GM04503 (cell line): ENCODE results near the gene EXD3.

Source experiments
- DNase-seq: peaks from one replicate; pipeline ENCODE4 v3.0.0-alpha.2; 2012; ENCODE audit warnings: low read depth

EXD3 gene

DNA sequence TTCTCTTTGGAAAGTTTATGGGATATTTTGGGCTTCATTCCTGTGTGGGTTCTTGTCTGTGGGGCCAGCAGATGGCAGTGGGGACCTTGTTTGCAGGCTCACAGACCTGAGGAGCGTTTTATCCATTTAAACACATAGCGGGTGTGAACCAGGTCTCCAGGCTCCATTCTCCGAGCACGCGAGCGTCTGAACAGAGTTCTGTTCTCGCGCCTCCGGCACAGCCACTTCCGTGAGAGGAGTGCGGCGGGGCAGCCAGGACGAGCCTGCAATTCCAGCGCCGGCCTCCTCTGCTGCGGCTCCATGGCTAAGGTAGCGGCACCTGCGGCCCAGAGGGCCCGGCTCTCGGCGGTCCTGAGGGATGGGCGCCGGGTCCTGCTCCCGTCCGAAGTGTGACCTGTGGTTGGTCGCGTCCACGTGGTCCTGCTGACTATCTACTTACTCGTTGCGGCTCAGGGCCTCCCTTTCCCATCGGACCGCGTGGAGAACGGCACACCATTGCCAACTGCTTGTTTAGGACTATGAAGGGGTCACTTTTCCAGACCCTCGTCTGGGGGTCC lies 128.2 kb downstream of the EXD3 start:
- no peak for DNase-seq

DNA sequence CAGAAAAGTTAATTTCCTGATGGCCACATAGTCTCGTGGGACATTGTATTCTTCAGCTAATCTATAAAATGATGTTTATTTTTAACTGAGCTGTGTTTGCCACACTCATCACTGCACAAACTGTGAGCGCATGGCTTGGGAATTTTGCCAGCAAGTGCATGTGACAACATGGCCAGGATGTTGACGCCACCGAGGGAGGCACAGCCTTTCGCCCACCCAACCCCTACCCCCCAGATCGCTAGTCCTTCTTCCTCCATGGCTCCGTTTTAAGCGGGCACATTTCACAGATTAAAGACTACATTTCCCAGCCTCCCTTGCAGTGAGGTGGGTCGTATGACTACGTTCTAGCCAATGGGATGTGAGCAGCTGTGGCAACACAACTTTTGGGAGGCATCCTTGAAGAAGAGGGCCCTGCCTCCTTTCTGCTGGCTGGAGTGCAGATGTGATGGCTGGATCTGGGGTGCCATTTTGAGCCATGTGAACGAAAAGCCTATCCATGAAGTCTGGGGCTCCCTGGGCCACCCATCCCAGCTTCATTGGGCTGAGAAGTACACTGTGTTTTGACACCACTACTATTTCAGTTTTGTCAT lies 128.8 kb downstream of the EXD3 start:
- no peak for DNase-seq

DNA sequence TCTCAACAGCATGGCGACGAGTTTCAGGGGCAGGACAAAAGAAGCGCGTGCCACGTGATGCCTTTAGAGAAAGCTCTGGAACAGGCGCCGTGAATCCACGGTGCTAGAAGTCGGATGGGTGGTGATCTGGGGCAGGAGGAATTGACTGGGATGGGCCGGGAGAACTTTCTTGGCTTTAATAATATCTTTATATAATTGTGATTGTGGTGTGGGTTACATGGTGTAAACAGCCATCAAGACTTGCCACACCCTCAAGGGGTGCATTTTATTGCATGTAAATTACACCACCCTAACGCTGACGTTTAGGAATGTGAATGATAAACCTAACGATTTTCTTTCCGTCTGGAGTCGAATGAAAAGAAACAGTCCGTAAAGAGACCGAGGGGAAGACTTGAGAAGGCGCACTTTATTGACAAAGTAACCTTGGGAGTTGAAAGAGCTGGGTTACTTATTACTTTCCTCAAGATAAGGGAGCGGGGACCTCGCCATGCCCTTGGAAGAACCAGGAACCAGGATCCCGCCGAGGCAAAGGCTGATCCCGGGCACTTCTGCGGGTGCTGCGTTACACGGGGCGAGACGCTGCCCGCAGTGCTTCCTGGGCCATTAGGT lies 129.4 kb downstream of the EXD3 start:
- no peak for DNase-seq

DNA sequence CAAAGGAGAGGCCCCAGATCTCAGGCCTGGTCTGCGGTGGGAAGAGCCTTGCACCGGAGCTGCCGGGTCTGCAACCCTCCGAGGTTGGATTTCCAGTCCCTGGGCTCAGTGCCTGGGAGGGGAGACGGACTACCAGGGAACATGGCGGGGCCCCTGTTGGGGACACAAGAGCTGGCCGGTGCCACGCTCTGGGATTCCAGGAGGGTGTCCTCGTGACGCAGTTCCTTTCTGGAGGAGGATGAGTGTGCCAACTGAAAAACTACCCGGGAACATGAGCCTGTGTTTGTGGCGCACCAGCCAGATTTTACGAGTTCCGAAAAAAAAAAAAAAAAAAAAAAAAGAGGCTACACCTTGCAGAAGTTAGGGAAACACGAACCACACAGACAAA lies 129.9 kb downstream of the EXD3 start:
- no peak for DNase-seq

DNA sequence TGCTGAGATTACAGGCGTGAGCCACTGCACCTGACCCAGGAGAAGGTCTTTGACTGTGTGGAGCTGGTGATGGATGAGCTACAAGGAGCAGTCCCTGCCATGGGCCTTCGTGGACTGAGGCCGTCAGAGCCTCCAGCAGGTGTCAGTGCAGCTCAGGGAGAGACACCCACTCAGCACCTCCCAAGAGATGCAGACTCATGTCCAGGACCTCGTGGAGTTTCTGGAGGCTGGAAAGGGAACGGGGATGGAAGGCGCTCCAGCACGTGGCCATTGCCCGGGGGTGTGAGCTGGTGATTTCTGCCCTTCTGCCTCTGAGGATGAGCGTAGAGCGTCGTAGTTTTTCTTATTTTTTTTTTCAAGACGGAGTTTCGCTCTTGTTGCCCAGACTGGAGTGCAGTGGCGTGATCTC lies 136.0 kb downstream of the EXD3 start:
- DNase-seq = no peak

DNA sequence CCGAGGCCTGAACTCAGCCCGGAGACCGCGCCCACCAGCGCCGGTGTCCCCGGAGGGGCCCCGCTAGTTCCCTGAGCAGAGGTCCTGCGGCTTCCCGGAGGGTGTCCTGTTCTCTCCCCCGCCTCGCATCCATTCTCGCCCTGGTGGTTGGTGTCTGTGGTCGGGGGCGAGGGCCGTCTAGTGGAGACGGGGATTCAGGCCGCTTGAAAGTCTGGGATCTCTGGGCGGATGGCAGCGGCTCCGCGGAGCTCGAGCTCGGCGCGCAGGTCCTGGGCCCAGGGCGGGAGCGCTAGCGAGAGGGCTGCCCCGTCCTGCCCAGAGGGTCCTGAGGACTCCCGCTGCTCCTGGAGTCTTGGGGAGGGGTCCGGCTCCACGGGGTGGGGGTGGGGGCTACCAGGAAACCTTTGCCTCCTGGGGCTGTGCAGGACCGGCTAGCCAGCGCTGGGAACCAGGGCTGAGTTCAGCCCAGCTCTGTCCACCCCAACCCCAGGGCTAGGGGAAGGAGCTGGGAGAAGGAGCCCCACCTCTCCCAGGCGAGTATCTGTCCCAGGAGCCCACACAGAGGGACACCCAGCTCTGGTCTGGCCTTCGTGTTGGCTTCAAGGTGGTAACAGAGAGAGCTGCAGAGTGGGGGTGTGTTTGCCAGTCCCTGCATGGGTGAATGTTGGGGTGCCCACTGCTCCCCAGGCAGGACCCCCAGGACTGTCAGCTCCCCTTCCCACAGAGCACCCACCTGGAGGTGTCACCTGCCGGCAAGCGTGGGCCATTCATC lies 141.4 kb downstream of the EXD3 start:
- no peak for DNase-seq

DNA sequence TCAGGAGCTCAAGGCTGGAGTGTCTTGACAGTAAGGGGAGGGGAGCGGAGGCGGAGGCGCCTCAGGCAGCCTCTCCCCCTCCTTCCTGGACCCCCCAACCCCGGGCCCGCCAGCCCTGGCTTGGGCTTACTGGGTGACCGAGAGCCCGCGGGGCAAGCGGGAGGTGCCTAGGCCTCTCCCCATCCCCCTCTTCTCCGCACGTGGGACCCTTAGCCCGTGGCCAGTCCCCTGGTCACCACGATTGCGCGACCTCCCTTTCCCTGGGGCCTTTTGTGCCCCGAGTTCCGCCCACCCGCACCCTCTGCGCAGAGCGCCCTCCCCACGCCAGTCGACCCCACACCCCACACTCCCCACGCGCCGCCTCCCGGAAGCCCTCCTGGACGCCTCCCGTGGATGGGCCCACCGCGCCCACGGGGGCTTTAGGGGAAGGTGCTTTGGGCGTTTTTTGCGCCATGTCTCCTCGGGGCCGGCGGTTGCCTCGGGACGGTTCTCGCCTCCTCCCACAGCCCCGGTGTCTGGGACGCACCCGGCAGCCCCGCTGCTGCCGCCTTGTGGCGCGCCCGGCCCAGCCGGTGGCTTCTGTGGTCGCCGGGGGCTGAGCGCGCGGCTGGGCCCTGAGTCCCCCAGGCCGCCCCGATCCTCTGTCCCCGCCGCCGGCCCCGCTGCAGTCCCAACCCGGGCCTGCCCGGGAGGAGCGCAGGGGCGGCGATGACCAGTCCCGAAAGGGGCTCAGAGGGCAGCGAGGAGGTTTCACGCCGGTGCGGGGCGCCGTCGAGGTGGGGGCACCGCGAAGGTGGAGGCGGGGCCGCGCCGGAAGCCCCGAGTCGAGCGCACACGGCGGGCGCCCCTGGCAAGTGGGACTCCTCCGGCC lies 142.3 kb downstream of the EXD3 start:
- no peak for DNase-seq

DNA sequence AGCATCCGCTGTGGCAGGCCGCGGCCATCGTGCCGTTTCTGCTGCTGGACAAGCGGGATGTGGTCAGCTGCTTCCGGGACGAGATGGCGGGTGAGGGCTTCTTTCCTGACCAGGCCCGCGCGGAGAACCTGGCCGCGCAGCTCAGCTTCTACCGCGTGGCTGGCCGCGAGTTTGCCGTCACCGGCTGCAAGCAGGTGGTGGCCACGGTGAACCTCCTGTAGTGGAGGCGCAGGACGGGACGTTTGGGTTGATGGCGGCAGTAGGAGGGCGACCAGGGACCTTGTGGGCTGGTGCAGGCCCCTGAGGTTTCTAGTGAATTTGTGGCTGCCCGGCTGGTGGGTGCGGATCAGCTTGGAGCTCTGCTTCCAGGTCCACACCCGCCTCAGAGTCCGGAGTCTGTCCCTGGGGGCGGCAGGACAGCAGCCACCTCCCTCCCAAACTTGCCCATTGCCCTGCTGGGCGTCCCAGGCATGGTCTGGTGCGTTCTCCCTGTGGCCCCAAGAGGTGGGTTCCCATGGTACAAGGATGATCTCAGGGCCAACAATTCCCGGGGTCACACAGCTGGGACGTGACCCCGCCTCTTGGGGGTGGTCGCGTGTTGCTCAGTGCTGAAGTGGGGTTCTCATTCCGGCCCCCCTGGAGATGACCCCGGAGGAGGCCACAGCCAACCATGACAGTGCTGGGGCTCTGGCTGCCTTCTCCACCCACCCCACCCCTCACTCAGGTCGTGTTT lies 143.1 kb downstream of the EXD3 start:
- no peak for DNase-seq

DNA sequence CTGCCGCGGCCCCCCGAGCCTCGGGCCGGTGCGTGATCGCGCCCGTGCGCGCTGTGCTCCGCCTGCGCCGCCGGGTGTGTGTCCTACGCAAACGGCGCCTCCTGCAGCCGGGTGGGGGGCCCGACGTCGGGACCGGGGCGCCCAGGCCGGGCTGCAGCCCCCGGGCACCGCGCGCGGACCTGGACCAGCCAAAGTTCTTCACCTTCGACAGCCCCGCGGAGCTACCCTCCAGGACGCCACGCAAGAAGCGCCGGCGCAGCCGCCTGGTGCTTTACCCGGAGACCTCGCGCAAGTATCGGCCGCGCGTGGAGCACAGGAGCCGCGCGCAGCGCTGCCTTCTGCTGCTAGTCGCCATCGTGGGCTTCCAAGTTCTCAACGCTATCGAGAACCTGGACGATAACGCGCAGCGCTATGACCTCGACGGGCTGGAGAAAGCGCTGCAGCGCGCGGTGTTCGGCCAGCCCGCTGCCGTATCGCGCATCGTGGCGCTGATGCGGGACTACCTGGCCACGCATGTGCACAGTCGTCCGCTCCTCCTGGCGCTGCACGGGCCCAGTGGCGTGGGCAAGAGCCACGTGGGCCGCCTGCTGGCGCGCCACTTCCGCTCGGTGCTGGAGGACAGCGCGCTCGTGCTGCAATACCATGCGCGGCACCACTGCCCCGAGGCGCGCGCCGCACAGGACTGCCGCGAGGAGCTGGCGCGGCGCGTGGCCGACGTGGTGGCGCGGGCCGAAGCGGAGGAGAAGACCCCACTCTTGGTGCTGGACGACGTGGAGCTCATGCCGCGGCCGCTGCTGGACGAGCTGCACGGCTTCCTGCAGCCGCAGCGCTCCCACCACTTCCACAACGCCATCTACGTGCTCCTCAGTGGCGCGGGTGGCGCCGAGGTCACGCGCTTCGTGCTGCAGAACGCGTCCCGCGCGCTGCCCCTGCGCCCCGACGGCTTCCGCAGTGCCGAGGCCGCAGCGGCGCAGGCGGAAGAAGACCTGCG lies 143.9 kb downstream of the EXD3 start:
- DNase-seq = no peak

DNA sequence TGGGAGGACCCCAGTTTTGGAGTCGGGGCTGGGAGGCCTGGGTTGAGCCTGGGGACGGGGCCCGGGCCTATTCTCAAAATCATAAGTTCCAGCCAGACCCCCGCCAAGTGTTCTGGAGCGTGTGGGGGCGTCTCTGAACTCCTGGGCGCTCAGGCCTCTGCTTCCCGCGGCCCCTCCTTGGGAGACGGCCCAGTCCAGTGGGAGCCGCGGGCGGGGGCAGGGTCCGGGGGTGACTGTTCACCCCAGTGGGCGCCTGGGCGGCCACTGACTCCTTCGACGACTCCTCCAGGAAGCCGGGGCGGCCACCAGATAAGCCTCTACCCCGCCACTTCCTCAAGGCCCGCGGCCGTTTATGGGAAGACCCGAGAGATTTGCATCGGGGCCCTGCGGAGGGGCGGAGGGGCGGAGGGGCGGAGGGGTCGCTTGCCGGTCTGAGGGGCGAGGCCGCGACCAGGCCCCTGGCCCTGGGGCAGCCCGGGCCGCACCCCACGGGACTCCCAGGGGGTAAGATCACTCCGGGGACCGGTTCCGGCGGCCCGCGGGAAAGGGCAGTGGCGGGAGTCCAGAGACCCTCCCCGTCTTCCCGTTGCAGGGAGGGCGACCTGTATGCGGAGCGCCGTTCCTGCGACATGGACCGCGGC lies 144.8 kb downstream of the EXD3 start:
- DNase-seq = no peak

DNA sequence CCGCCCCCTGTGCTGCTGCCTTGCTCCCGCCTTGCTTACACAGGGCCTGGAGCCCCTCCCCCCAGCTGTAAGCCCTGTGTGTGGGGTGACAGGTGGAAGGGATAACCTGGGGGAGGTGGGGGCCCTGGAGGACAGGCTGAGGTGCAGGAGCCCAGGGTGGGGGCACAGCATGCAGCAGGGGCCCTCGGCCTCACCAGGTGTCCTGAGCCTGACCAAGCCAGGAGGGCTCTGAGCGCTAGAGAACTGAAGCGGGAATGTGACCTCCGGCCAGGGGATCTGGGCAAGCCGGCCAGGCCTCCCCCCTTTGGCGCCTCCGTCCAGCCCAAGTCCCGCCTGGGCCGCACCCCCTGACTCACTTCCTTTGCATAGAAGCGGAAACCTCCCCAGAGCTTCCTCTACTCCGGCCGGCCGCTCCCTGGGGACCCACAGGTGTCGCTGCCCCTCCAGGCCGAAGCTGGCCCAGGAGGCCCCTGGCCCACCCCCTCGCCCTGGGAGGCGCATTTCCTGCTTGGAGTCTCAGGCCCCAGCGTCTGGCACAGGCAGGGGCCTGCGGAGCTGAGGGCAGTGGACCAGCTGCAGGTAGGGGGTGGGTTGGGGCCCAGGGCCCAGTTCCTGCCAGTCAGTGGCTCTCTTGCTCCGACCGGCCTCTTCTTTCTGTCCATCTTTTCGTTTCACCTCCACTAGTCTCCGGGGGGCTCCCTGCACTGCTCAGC lies 145.5 kb downstream of the EXD3 start, which contains the start of gene TOR4A:
TSS of gene TOR4A (plus strand) at position 398 of the 713 bp plus-strand sequence. CDS start 964 bp downstream, outside the sequence.
- DNase-seq = no peak

DNA sequence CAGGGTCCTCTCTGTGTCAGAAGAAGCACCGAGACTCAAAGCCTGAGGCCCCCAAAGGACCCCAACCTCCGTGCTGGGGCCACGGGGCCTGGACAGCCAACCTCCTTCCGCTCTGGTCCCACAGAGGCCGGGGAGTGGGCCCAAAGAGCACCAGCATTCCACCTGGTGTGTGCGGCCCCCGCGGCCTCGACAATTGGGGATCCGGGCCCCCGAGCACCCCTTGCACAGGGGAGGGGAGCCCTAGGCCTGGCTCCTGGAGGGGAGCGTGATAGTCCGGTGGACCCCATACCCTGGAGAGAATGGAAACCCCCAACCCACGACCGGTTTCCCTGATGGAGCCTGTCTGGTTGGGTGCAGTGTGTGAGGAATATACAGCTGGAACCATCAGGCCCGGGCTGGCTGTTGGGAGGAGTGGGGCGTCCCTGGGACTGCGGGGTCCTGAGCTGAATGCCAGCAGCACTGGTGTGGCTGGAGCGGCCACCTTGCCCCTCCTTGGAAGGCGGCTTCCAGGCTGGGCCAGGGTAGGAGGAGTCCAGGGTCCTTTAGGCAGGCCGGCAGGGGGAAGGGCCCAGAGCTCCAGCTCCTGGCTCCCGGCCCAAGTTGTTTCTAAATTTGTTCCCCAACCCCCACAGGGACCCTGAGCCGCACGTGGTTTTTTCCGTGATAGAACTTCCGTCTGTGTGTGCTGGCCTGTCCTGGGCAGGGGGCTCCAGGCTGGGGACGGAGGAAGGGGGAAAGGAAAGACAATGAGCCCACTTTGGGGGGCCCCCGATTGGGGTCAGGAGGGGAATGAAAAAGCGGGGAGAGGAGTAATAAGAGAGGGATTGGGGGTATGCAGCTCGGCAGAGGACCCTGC lies 146.3 kb downstream of the EXD3 start:
- no peak for DNase-seq

DNA sequence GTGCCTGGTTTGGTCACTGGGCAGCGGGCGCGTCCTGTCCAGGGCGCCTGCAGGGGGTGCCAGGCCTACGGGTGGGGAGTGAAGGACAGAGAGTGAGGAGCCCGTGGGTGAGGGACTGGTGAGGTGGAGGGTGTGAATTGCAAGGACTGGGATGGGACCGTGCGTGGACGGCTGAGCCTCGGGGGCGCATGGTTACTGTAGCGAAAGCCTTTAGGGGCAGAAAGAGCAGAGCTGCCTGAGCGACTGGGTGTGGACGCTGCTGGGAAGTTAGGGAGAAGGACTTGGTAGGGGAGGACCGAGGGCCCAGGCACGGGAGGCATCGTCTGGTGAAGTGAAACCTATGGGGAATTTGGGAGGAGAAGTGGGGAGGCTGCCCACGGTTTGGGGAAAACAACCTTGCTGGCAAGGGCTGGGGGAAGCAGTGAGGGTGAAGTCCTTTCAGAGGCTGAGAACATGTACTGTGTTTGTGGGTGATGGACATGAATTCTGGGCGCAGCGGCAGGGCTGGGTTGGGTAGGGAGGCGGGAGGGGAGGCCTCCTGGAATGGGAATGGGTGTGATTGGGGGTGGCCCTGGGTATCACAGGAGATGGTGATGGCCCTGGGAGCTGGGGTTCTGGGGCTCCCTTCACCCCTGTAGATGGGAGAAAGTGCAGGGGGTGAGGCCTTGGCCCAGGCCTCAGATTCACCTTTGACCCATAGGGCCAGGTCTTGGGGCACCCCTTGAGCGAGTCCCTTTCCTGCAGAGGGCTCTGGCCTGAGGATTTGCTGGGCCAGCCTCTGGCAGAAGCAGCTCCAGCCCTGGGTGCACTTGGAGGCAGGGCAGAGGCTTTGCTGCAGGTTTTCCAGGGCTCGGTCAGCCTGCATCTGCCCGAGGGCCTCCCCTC lies 147.1 kb downstream of the EXD3 start:
- no peak for DNase-seq

DNA sequence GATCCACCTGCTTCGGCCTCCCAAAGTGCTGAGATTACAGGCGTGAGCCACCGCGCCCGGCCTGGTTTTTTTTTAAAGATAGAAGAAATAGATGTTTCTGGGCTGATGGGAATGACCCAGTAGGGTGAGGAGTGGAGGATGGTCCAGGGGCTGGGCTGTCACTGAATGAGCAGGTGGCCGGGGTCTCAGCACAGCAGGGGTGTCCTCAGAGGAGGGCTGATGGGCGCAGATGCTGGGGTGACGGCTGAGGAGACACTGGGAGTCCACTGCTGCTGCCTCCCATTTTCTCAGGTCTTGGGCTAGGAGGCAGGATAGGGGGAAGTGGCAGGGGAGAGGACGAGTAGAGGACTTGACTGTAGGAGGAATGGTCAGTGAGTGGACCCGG lies 147.8 kb downstream of the EXD3 start:
- no peak for DNase-seq

DNA sequence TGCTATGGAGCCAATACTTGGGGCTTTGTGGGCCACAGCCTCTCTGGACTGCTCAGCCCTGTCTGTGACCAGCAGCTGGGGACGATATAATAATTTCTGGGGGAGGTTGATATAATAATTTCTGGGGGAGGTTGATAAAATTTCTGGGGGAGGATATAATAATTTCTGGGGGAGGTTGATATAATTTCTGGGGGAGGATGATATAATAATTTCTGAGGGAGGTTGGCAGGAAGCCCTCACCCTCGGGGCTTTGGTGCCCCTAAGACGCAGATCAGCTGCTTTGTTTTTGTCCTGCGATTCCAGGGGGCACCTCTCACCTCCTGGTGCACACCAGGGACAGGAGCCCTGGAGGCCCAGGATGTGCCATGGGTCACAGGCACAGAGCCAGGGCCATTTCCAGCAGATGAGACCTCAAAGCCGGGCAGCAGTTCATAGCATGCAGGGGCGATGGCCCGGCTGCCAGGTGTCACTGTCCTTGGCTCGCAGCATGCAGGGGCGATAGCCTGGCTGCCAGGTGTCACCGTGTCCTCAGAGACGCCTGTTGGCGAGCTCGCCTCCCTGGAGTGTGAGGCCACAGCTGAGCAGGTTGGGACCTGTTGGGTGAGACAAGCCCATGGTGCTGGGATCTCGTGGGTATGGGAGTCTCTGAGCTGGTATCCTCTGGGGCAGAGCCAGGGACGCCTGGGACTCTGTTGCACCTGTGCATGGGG lies 149.2 kb downstream of the EXD3 start:
- DNase-seq = no peak

DNA sequence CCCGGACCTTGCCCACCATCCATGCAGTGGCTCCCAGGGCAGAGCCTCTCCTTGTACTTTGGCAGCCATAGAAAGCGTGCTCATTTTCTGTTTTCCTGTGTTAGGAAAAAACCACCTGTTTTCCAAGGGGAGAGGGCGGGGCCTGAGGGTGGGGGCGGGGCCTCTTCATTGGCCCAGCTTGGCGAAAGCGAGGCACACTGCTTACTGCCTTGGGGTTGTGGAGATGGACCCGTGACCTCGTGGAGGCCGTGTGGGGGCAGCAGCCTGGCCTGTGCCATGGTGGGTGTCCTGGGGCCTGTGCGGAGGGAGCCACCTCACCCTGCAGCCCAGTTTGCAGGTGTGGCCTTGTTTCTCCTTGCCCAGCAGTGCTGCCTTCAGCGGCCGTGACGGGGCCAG lies 149.9 kb downstream of the EXD3 start:
- no peak for DNase-seq
